A549 (cell line): ENCODE data around the gene ASIC1. TPM values are rescaled to one million over a fixed set of nuclear protein-coding genes. Genes with fewer than 3 reads are reported as not detected.

Source experiments
- ATAC-seq, 2 experiments: fragments of 200-7000 bp in 1 of 2; fragments of >200 bp in 1 of 2; cut with Nextera tagmentation in 1 of 2; cut with Tn5 transposase in 1 of 2; 3 replicates each; pipeline versions ENCODE4 v1.8.0 to v1.9.1; 2018 to 2020; ENCODE audit warnings: mild to moderate bottlenecking in 1 of 2, moderate library complexity in 1 of 2
- CTCF ChIA-PET: fragments of 300-600 bp; sonication (Branson Sonifier 250); formaldehyde crosslinking; extraction: SDS; loops from one replicate; lab custom pipeline; 2021; ENCODE audit warnings: antibody characterized with exemption, inconsistent platforms; lab: Yijun Ruan, JAX
- POLR2A ChIA-PET: fragments of 350-600 bp; formaldehyde crosslinking; extraction: SDS; loops from one replicate; lab custom pipeline; 2021; ENCODE audit warnings: antibody characterized with exemption, inconsistent platforms; lab: Yijun Ruan, JAX
- DNase-seq, 2 experiments: peaks; one replicate each; pipeline versions ENCODE4 v3.0.0 to v3.0.0-alpha.2; 2011 to 2016; ENCODE audit warnings: low read depth in 1 of 2, low spot score in 1 of 2
- FAIRE-seq: peaks from 2 replicates; lab custom pipeline; 2011; peaks lifted over from hg19 to GRCh38; lab: Jason Lieb, UNC
- H3K27ac ChIP-seq, 2 experiments: fragments of >200 bp; sonication (Bioruptor Twin); formaldehyde crosslinking; 3 replicates each; pipeline ENCODE4 v1.5.1; 2016 to 2017
- H3K4me1 ChIP-seq: fragments of >200 bp; sonication (Bioruptor Twin); formaldehyde crosslinking; 3 replicates; pipeline ENCODE4 v1.6.1; 2016
- H3K4me2 ChIP-seq: fragments of >200 bp; sonication (Bioruptor Twin); formaldehyde crosslinking; 3 replicates; pipeline ENCODE4 v1.6.1; 2016
- H3K4me3 ChIP-seq: fragments of >200 bp; sonication (Bioruptor Twin); formaldehyde crosslinking; 3 replicates; pipeline ENCODE4 v1.5.1; 2016
- H3K9me3 ChIP-seq: fragments of >200 bp; sonication (Bioruptor Twin); formaldehyde crosslinking; 3 replicates; pipeline ENCODE4 v1.6.1; 2016
- BHLHE40 ChIP-seq: IDR thresholded peaks from 2 replicates; pipeline ENCODE4 v1.6.1; 2012; ENCODE audit warnings: low read depth, low read length, inconsistent platforms
- CBX8 ChIP-seq: fragments of 200-600 bp; sonication (generic); IDR thresholded peaks from 2 replicates; pipeline ENCODE4 v1.6.1; 2016
- CEBPB ChIP-seq, 2 experiments: fragments of >200 bp in 1 of 2; sonication (Bioruptor Twin) in 1 of 2; formaldehyde crosslinking in 1 of 2; IDR thresholded peaks; 2 replicates each; pipeline ENCODE4 v1.6.1; 2012 to 2016
- CHD4 ChIP-seq: fragments of 200-600 bp; sonication (generic); IDR thresholded peaks from 2 replicates; pipeline ENCODE4 v1.6.1; 2016; ENCODE audit warnings: antibody characterized with exemption, mild to moderate bottlenecking, borderline replicate concordance
- HOXB13 ChIP-seq: fragments of 250-450 bp; sonication (Bioruptor Pico); IDR thresholded peaks from 2 replicates; pipeline ENCODE4 v1.5.0; 2020; ENCODE audit warnings: low read depth, mild to moderate bottlenecking, moderate library complexity
- HOXB5 ChIP-seq: fragments of 250-450 bp; sonication (Bioruptor Pico); IDR thresholded peaks from 2 replicates; pipeline ENCODE4 v1.5.0; 2020; ENCODE audit warnings: mild to moderate bottlenecking, moderate library complexity
- JUN ChIP-seq, 2 experiments: fragments of >200 bp; sonication (Bioruptor Twin); formaldehyde crosslinking; IDR thresholded peaks; 2 replicates in 1 of 2; 3 replicates in 1 of 2; pipeline ENCODE4 v1.6.1; 2016 to 2017
- KDM1A ChIP-seq: fragments of 200-600 bp; sonication (generic); IDR thresholded peaks from 2 replicates; pipeline ENCODE4 v1.6.1; 2016; ENCODE audit warnings: low read depth, mild to moderate bottlenecking
- MAFK ChIP-seq: fragments of 450-650 bp; IDR thresholded peaks from 2 replicates; pipeline ENCODE4 v1.6.1; 2014; ENCODE audit not compliant: partially characterized antibody
- MAZ ChIP-seq: fragments of 150-350 bp; IDR thresholded peaks from 2 replicates; pipeline ENCODE4 v1.6.1; 2014; ENCODE audit warnings: antibody characterized with exemption, low read depth, low read length, borderline replicate concordance
- MYC ChIP-seq: IDR thresholded peaks from 2 replicates; pipeline ENCODE4 v1.6.1; 2012; ENCODE audit warnings: mild to moderate bottlenecking, inconsistent platforms, low read length, improper control_type of control experiment, borderline replicate concordance
- NR3C1 ChIP-seq: fragments of >200 bp; sonication (Bioruptor Twin); formaldehyde crosslinking; IDR thresholded peaks from 3 replicates; pipeline ENCODE4 v1.6.1; 2017
- POLR2AphosphoS2 ChIP-seq: conservative IDR thresholded peaks from 2 replicates; pipeline ENCODE4 v1.6.1; 2012; ENCODE audit warnings: low read length, improper control_type of control experiment, inconsistent platforms
- RAD21 ChIP-seq, 2 experiments: fragments of >200 bp in 1 of 2; sonication (Bioruptor Twin) in 1 of 2; formaldehyde crosslinking in 1 of 2; IDR thresholded peaks in 1 of 2; conservative IDR thresholded peaks in 1 of 2; 2 replicates in 1 of 2; 3 replicates in 1 of 2; pipeline ENCODE4 v1.6.1; 2012 to 2018; ENCODE audit warnings: inconsistent platforms in 1 of 2
- TP53 ChIP-seq: fragments of 250-450 bp; sonication (Bioruptor Pico); IDR thresholded peaks from 2 replicates; pipeline ENCODE4 v1.5.0; 2021; ENCODE audit warnings: mild to moderate bottlenecking, moderate library complexity
- ZFP36 ChIP-seq: fragments of 450-650 bp; IDR thresholded peaks from 2 replicates; pipeline ENCODE4 v1.6.1; 2014; ENCODE audit warnings: borderline replicate concordance; ENCODE audit not compliant: partially characterized antibody
- WGBS: methylation state at CpG from one replicate; pipeline ENCODE4 v1.1.6; 2017; ENCODE audit errors: missing lambda C conversion rate; 5-methylcytosine and 5-hydroxymethylcytosine counted together
- polyA plus RNA-seq, 4 experiments: library from polyadenylated mRNA; depleted of rRNA in 3 of 4; stranded (reverse); fragments of >200 nt; fragmentation: RNase III in 1 of 4; extraction: RNeasy Plus Mini Kit Qiagen cat#74134 plus additional on column Dnase treatment in 1 of 4; gene quantifications; 2 replicates in 3 of 4; 3 replicates in 1 of 4; pipeline ENCODE4 v1.2.3, GENCODE V29; 2011 to 2017
- TF ChIP-seq, protein P1 (sequence below): IDR thresholded peaks from 2 replicates; pipeline ENCODE4 v1.6.1; 2012
- TF ChIP-seq, protein P2 (sequence below): fragments of >200 bp; sonication (Bioruptor Twin); formaldehyde crosslinking; IDR thresholded peaks from 3 replicates; pipeline ENCODE4 v1.6.1; 2016
- TF ChIP-seq, protein P3 (sequence below): fragments of >200 bp; sonication (Bioruptor Twin); formaldehyde crosslinking; IDR thresholded peaks from 3 replicates; pipeline ENCODE4 v1.5.1; 2016
- TF ChIP-seq, protein P4 (sequence below): fragments of >200 bp; sonication (Bioruptor Twin); formaldehyde crosslinking; IDR thresholded peaks from 2 replicates; pipeline ENCODE4 v1.6.1; 2016

The ASIC1 gene
- polyA plus RNA-seq, 2 of the 4 experiments (the other 2 are of a cell fraction), result 6.0 to 6.7 TPM

DNA sequence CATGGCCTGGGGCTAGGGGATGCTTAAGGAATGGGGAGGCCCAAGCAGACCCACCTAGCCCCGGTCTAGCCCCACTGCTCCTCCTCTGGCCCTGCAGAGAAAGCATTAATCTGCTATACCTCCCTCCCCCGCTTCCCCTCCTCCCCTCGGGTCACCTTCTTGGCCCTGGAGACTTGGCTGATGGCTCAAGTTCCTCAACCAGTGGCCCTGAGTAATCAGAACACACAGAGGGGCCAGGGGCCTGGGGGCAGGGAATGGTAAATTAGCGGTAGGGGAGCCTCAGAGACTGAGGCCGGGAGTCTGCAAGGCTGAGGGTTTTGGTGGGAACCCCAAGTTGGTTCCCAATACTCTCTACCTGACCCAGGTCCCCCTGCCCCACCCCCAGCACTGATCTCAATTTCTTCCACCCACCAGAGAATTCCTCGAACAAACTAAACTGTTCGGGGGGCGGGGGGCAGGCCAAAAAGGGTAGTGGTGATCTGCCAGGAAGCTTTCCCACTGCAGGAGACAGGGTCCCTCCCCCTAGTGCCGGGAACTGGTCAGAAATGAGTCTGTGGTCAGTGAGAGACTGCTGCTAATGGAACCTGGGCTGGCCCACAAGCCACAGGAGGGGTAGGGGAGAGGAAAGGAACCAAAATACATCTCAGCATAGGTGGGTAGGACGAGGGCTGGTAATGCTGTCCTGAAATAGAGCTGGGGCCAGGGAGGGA, 15.0 kb downstream of the ASIC1 start:
- no peak for ATAC-seq
- DNase-seq, result no peak
- WGBS, result 61% methylated on average over 10 of the region's 10 CpGs
- Histone ChIP-seq H3K27ac (no peak overlapping the region), H3K9me3 (no peaks in the 10 kb centered on the region), H3K4me2 (no peak overlapping the region), H3K4me1 (peaks cover 16% of the 10 kb centered on the region), H3K4me3 (no peak overlapping the region)
- no peak for FAIRE-seq
- CTCF ChIA-PET, result interaction anchor here (2.4 to 33.6 kb wide), 8 partner anchors 8 to 205 kb away, joined by 16 to 708 read pairs (median 56); partner anchors contain the start of genes AQP5, AQP6 and SMARCD1
- POLR2A ChIA-PET, result no interaction called here
- no peak for TF ChIP-seq POLR2AphosphoS2
- no peak for TF ChIP-seq TP53 (CRISPR knock-in tag)
- TF ChIP-seq CEBPB (IDR thresholded peaks at IDR 0.05), result no peak
- no peak for TF ChIP-seq JUN (IDR thresholded peaks at IDR 0.05)
- TF ChIP-seq MAZ, result no peak
- TF ChIP-seq HOXB13 (CRISPR knock-in tag), result no peak
- no peak for TF ChIP-seq RAD21 (conservative IDR thresholded peaks at IDR 0.05 in 1 of 2, IDR thresholded peaks at IDR 0.05 in 1 of 2)

DNA sequence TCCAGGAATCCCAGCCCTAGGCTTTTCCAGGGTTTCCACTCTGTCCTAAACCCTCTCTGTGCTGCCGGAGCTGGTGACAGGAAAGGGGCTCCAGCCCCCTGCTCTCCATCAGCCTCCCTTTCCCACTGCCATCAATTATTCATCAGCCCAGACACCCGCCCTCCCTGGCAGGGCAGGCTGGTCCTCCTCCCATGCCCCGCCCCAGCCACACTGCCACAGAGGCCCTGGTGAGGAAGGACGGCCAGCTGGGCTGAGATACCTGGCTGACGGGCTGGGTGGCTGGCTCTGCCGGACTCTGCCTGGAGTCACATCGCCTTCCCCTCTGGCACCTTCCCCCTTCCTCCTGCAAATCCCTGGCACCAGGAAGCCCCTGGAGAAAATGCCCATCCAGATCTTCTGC, 15.8 kb downstream of the ASIC1 start:
- ChIA-PET CTCF (interaction anchor here (0.6 to 33.6 kb wide), 12 partner anchors 9 to 242 kb away, joined by 3 to 708 read pairs (median 14); partner anchors contain the start of genes AQP5, AQP6, CERS5 and SMARCD1), POLR2A (no interaction called here)
- DNase-seq (no peak), ATAC-seq (no peak), FAIRE-seq (no peak)
- Histone ChIP-seq H3K9me3 (no peaks in the 10 kb centered on the region), H3K27ac (no peak overlapping the region), H3K4me3 (no peak overlapping the region), H3K4me1 (peaks cover 16% of the 10 kb centered on the region), H3K4me2 (no peak overlapping the region)
- 79% methylated on average over 7 of the region's 7 CpGs for WGBS
- TF ChIP-seq HOXB13 (CRISPR knock-in tag) (no peak), MAFK (no peak), ZFP36 (no peak), CBX8 (no peak), HOXB5 (CRISPR knock-in tag) (no peak), MYC (no peak), NR3C1 (no peak), CHD4 (no peak), KDM1A (no peak), BHLHE40 (no peak)
- TF ChIP-seq, protein P1, sequence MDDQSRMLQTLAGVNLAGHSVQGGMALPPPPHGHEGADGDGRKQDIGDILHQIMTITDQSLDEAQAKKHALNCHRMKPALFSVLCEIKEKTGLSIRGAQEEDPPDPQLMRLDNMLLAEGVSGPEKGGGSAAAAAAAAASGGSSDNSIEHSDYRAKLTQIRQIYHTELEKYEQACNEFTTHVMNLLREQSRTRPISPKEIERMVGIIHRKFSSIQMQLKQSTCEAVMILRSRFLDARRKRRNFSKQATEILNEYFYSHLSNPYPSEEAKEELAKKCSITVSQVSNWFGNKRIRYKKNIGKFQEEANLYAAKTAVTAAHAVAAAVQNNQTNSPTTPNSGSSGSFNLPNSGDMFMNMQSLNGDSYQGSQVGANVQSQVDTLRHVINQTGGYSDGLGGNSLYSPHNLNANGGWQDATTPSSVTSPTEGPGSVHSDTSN, result no peak
- TF ChIP-seq, protein P2, sequence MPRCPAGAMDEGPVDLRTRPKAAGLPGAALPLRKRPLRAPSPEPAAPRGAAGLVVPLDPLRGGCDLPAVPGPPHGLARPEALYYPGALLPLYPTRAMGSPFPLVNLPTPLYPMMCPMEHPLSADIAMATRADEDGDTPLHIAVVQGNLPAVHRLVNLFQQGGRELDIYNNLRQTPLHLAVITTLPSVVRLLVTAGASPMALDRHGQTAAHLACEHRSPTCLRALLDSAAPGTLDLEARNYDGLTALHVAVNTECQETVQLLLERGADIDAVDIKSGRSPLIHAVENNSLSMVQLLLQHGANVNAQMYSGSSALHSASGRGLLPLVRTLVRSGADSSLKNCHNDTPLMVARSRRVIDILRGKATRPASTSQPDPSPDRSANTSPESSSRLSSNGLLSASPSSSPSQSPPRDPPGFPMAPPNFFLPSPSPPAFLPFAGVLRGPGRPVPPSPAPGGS, result no peak
- TF ChIP-seq, protein P3, sequence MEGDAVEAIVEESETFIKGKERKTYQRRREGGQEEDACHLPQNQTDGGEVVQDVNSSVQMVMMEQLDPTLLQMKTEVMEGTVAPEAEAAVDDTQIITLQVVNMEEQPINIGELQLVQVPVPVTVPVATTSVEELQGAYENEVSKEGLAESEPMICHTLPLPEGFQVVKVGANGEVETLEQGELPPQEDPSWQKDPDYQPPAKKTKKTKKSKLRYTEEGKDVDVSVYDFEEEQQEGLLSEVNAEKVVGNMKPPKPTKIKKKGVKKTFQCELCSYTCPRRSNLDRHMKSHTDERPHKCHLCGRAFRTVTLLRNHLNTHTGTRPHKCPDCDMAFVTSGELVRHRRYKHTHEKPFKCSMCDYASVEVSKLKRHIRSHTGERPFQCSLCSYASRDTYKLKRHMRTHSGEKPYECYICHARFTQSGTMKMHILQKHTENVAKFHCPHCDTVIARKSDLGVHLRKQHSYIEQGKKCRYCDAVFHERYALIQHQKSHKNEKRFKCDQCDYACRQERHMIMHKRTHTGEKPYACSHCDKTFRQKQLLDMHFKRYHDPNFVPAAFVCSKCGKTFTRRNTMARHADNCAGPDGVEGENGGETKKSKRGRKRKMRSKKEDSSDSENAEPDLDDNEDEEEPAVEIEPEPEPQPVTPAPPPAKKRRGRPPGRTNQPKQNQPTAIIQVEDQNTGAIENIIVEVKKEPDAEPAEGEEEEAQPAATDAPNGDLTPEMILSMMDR, result no peak
- TF ChIP-seq, protein P4, sequence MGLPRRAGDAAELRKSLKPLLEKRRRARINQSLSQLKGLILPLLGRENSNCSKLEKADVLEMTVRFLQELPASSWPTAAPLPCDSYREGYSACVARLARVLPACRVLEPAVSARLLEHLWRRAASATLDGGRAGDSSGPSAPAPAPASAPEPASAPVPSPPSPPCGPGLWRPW, result no peak
